ENCODE measurements around the gene TMUB2. TPM values are rescaled to one million over a fixed set of nuclear protein-coding genes. Genes with fewer than 3 reads are reported as not detected.

The TMUB2 gene
- total and polyA plus RNA-seq, 2 of the 13 experiments (the other 11 are each of a cell fraction or from before 2014, with no cell fraction given), result 26.9 to 50.8 TPM

- TF ChIP-seq IRF1 (CRISPR knock-in tag; IDR thresholded peaks at IDR 0.05; ENCODE audit: low read depth) (no peak), ZNF543 (CRISPR knock-in tag; IDR thresholded peaks at IDR 0.05) (no peak; the same call in 1 of the 2 replicates), ZFP91 (CRISPR knock-in tag; IDR thresholded peaks at IDR 0.05; ENCODE audit: borderline replicate concordance) (peak; percentile 62; the same call in 1 of the 2 replicates), ZFP82 (CRISPR knock-in tag; IDR thresholded peaks at IDR 0.05; ENCODE audit: borderline replicate concordance) (no peak), ZBTB10 (CRISPR knock-in tag; IDR thresholded peaks at IDR 0.05; ENCODE audit: borderline replicate concordance) (no peak), ZNF20 (CRISPR knock-in tag; IDR thresholded peaks at IDR 0.05) (no peak), ZNF720 (CRISPR knock-in tag; IDR thresholded peaks at IDR 0.05) (no peak), FOSL2 (CRISPR knock-in tag; IDR thresholded peaks at IDR 0.05) (no peak), SALL1 (CRISPR knock-in tag; IDR thresholded peaks at IDR 0.05) (no peak), ZNF589 (CRISPR knock-in tag; conservative IDR thresholded peaks at IDR 0.05) (no peak), NR2F2 (IDR thresholded peaks at IDR 0.05; ENCODE audit: borderline replicate concordance, low read depth) (no peak), ONECUT2 (CRISPR knock-in tag; IDR thresholded peaks at IDR 0.05) (no peak), ZNF703 (CRISPR knock-in tag; IDR thresholded peaks at IDR 0.05; ENCODE audit: borderline replicate concordance) (no peak), HES4 (CRISPR knock-in tag; IDR thresholded peaks at IDR 0.05; ENCODE audit: borderline replicate concordance) (no peak; the same call in 1 of the 2 replicates), ZNF530 (CRISPR knock-in tag; IDR thresholded peaks at IDR 0.05; ENCODE audit: low read depth) (no peak), PAXIP1 (CRISPR knock-in tag; conservative IDR thresholded peaks at IDR 0.05) (no peak), ZBTB25 (CRISPR knock-in tag; IDR thresholded peaks at IDR 0.05) (no peak)
Measured at GRCh38 chr17:44198721-44199552, 12.2 kb downstream of the TMUB2 start (continued).

All from HepG2 (cell line).